Left kidney (tissue), 2 donors: ENCODE measurements around the gene KCTD5. TPM values are rescaled to one million over a fixed set of nuclear protein-coding genes. Genes with fewer than 3 reads are reported as not detected.
"Not testable (repeated sequence)": the region's sequence is repeated elsewhere in the genome, so short reads cannot be mapped to it uniquely, and the experiment has no call there.

ENCODE experiments used
- DNase-seq: peaks from one replicate; pipeline ENCODE4 v3.0.0-alpha.2; 2013
- polyA plus RNA-seq: library from polyadenylated mRNA; unstranded; fragments of 120-200 nt; gene quantifications from one replicate; pipeline ENCODE4 v1.2.1, GENCODE V29; 2013; ENCODE audit not compliant: insufficient read length

KCTD5 gene
- polyA plus RNA-seq, 1 donor, result 22.2 TPM

DNA sequence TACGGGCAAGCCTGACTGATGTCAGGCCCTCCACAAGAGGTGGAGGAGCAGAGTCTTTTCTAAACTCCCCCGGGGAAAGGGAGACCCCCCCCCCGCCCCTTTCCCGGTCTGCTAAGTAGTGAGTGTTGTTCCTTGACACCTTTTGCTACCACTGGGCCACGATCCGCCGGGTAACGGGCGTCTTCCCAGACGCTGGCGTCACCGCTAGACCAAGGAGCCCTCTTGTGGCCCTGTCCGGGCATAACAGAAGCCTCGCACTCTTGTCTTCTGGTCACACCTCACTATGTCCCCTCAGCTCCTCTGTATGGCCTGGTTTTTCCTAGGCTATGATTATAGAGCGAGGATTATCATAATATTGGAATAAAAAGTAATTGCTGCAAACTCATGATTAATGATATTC lies 12.3 kb upstream of the KCTD5 start:
- not testable (repeated sequence) for DNase-seq

DNA sequence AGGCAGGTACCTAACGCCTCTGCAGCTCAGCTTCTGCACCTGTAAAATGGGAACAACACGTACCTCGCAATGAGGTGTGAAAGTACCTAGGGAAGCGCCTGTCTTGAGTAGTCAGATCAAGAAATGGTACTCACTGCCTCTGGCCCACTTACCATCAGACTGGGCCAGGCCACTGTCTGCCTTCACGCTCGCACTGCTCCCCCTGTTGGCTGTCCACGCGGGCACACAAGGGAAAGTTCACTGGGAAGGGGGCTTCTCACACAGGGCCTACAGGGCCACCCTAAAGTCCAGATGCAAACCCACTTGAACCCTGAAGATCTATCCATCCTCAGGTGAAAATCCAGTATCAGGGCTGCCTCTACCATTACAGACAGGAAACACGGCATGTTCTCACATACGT lies 11.1 kb upstream of the KCTD5 start:
- not testable (repeated sequence) for DNase-seq

DNA sequence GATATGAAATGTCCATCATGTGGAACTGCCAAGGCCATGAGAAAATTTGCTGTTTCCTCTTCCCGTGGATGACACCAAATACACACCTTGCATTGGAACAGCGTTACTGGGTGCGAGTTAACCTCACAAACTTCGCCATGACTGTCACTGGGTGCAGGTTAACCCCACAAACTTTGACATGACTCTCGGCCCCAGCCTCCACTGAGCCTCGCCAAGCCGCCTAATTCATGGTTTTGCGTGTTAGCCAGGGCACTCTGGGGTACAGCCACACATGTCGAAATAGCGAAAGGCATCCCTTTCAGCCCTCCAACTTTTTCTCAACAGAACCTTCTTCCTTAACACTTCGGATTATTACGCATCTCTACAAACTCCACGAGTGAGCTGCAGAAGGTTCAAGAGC lies 10.6 kb upstream of the KCTD5 start:
- DNase-seq, result no peak

DNA sequence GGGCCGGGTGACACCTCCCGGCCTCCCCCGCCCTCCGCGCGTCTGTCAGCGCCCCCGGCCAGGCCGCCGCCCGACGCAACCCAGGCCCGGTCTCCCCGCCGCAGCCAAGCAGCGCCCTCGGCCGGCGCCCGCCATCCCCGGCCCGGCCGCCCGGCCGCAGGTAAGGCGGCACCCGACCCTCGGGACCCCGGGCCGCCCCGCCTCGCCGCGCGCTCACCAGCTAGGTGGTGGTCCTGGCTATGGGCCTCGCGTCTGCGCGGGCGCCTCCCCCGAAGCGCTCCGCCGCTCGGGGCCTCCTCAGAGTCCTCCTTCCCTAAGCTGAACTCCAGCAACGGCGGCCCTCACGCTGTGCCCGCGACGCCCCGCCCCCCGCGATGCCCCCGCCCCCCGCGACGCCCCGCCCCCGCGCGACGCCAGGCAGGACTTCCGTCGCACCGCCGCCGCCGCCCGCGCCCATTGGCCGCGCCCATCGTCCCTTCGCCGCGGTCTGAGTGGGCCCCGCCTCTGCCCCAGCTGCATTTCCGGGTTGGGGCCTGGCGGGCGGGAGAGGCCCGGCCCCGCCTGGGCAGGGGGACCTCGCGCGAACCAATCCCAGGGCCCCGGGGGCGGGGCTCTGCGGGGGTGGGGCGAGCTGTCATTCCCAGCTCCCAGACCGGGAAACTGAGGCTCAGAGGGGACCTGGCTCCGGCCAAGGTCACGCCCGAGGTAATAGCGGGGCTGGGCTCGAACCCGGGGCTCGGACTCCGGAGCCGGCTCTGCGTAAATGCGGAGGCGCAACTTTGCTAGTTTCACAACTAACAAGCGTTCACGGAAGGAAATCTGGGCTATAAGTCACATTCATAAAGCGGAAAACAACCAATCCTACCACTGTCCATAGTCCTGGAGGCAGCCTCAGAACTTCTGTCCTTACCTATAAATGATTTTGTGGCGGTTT lies 9.0 kb upstream of the KCTD5 start:
- peak; percentile 91 for DNase-seq

DNA sequence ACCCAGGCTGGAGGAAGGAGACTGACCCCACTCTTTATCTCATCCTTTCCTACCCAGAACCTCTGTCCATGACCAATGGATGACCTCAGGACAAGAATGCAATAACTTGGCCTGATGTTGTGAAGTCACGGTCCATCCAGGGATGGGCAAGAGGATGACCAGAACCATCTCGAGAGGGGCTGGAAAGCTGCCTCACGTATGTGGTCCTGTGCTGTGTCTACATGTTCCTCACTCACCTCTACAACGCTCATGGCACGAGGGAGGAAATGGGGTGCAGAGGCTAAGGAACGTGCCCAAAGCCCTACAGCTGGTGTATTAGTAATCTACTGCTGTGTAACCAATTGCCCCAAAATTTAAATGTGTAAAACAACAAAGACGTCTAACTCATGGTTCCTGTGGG lies 7.3 kb upstream of the KCTD5 start:
- no peak for DNase-seq

DNA sequence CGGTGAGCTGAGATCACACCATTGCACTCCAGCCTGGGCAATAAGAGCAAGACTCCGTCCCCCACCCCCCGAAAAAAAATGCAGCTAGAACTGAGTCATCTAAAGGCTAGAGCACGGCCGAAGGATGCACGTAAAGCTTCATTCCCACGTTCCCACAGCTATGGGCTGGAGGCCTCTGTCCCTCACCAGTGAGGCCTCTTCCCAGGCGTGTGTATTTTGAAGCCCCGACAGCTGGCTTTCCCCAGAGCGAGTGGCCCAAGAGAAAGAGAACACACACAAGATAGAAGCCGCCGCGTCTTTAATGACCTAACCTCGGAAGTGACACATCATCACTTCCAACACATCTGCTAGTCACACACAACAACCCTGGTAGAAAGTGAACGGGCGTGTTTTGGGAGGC lies 6.6 kb upstream of the KCTD5 start:
- DNase-seq, result no peak

DNA sequence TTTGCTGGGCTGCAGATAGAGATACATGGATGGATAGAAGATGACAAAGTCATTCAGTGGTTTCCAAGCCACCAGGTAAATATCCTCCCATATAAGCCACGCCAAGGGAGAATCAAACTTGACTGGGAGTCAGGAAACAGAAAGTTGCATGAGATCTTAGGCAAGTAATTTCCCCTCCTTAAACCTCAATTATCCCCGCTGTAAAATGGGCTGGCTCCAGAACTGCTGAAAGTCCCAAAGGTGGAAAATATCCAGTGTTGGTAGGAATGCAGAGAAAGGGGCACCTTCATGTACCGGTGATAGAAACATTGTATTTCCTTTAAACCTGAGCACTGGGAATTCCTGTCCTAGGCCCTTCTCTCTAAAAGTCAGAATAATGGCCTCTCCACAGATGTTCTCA lies 5.4 kb upstream of the KCTD5 start:
- not testable (repeated sequence) for DNase-seq

DNA sequence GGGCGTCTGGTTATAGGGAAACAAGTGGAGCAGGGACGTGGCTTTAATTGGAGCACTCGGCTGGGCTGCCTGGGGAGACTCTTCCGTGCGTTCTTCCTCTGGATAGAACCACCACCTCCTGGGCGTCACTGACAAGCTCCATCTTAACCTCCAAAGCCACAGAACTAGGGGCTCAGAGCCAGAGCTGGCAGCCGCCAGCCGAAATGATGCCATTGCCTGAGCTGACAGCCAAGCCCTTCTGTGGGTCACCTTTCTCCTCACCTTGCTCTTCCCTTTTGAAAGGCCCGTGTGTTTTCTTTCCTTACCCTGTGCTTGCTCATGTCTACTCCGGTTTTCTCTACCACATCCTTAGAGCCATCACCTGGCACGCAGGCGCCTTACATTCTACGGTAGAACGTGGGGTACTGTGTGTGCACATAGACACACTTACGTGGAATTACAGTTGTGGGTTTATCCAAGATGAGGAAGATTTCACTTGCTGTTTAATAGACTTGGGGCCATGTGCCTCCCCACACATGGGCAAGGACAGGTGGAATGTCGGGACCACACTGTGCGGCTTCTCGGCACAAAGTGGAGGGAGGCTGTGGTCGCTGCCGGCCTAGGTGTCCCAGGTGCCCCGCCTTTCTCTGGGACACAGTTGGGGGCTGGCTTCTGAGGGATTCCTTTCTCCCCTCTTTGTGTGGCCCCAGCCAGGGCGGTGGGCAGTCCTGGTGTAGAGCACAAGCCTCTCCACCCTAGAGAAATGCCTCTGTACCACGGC lies 3.9 kb upstream of the KCTD5 start:
- DNase-seq, result not testable (repeated sequence)

DNA sequence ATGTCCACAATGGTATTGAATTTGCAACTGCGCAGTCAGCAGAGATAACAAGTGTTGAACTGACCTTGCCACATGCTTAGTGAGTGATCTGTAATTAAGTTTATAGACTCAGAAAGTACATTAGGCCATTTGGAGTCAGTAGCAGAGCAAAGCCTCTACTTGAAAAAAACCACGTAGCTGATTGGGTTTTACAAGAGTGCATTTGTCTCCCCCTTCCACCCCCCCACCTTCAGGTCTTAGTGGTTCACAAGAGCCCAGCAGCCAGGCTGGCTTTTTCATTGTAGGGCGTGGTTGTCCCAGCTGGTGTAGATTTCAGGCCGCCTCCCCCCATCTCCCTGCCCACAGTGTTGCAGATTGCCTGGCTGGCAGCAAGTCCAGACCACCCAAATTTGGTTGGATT lies 2.4 kb upstream of the KCTD5 start:
- not testable (repeated sequence) for DNase-seq

DNA sequence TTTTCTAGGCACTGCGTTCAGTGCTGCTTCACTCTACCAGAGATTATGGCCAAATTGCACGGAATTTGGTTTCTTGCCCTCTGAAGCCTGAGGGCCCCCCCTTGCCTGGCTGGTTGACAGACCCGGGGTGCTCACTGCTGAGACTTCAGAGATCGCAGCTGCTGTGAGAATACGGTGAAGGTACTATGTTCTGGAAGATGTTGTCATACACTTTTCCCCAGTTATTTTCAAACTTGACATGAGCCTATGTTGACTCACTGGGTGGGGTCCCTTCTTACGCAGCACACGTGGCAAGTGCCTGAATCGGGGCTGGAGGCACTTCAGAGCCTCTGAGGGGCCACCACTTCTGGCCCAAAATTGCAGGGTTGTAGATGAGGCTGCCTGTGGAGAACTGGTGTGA lies 2.0 kb upstream of the KCTD5 start:
- DNase-seq, result not testable (repeated sequence)

DNA sequence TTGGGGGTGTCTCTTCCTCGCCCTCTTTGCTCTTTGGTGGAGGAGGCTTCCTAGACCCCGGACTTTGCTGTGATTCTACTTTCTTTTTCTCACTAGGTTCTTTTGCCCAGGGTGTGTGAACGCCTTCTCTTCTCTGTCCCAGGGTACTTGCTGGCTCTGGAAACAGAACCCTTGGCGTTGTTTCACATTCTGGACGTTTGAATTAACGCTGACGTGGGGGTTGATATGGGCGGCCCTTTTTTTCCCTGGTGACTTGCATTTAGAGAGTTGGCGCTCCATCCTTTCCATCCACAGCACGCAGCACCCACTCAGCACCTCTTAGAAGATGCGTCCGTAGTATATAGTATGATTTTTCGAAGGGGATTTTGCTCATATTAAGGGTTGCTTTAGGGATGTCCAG lies 718 bp downstream of the KCTD5 start:
- not testable (repeated sequence) for DNase-seq

DNA sequence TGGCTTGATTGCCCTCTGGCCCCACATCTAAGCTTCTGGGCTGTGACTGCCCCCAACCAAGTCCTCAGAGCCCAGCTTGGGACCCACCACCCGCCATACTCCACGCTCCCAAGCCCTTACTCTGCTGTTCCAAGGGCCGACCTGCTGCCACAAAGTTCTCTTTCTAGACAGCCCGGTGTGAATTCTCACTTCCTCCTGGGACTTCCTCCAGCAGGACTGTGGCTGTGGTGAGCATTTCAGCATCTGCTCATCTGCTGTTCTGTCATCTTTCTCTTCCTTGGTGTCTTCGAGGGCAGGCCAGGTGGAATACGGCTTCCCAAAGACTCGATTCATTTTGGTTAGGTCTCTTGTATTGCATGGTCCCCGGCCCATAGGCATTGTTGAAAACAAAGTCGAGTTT lies 3.8 kb downstream of the KCTD5 start:
- DNase-seq, result not testable (repeated sequence)

DNA sequence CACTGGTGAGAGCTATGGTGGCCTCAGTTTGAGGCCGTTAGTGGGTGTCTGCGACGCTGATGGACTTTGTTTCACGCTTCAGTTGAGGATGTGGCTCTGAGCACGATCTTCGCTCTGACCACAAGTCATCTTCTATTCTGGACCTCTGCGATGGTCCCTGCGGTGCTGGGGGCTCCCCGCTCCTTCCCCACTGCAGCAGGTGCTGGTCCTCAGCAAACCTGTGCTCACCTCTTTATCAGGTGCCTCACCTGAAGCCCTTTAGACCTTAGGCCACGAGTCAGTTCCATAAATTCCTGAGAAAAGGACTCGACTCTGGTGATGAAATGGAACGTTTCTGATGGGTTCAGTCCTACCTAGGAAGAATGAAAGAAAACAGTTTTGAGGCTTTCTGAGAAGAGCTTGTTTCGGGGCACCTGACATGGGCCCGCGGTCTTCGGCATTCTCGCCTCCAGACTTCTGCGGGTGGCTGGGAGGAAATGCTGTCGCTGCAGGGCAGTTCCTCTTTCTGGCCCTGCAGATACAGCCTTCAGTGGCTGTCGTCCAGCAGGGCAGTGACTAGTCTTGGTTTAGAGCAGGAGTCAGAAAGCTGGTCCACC lies 4.7 kb downstream of the KCTD5 start:
- no peak for DNase-seq

DNA sequence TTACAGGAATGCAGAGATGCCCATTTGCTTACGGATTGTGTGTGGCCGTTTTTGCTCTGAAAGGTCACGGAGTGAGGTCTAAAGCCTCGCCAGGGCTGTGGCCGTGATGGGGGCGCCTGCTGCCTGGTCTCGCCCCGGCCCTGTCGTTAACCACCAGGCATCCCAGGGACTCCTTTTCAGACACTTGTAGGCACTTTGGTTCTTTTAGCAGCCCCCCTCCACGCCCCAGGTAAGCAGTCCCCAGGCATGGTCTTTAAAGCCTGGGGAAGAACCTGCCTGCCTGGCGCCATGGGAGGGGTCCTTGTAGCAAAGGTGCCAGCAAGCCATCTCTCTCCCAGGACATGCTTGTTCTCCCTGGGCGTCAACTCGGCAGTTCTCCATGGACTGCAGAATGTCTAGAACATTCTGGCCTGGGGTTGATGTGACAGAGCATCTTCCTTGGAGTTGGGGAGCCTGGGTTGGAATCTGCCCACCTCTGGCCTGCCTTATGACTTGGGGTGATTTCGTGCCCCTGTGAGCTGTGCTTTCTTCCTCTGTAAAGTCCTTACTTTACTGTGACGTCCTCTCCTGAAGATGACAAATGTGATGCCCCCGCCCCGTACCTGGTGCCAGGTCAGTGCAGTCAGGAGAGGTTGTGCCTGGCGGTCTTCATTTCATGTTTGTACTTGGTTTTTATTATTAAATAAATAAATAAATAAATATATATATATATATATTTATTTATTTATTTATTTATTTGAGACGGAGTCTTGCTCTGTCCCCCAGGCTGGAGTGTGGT lies 5.4 kb downstream of the KCTD5 start:
- no peak for DNase-seq

DNA sequence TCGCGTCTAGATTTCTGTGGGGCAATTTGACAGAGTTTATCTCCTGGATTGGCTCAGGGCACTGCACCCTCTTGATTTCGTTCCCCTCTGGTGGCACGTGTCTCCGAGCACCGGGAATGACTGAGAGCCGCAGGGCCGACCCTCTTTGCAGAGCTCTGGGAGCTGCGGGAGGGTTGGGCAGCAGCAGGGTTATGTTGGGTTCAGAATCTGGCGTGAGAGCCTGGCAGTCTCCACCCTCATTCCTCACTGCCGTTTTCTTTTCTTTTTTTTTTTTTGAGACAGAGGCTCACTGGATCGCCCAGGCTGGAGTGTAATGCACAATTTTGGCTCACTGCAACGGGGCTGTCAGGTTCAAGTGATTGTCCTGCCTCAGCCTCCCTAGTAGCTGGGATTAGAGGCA lies 7.1 kb downstream of the KCTD5 start:
- DNase-seq, result not testable (repeated sequence)

DNA sequence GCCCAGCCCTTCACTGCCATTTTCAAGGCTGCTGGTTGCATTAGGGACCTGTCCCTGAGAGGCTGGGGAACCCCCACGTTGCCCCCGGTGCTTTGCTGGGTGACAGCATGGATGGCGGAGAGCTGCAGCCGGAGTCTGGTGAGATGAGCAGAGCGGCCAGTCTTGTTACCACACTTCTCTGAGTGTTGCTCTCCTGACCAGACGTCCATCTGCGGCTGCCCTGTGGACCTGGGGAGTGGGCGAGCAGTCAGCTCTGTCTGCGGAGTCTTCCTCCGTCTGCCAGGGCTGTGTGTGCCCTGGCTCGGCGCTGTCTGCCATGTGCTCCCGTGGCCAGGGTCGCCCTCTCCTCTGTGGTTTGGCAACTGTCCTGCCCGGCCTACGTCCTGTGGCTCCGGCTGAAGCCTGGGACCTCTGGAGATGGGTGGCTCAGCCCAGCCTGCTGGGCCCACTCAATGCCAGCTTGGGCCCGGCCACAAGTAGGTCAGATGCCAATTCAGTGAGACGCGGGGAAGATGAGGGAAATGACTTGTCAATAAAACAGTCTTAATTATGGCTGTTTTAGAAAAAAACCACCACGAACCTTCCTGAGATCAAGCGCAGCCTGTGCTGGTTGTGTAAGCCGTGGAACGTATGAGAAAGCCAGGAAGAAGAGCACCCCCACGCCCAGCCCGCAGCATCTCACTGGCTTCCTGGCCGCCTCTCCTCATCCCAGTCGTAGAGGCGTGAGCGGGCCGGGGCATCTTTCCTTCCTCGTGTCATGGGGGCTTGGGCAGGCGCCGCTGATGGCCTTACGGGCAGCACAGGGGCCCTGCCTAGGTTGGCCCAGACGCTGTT lies 7.9 kb downstream of the KCTD5 start:
- DNase-seq, result no peak

DNA sequence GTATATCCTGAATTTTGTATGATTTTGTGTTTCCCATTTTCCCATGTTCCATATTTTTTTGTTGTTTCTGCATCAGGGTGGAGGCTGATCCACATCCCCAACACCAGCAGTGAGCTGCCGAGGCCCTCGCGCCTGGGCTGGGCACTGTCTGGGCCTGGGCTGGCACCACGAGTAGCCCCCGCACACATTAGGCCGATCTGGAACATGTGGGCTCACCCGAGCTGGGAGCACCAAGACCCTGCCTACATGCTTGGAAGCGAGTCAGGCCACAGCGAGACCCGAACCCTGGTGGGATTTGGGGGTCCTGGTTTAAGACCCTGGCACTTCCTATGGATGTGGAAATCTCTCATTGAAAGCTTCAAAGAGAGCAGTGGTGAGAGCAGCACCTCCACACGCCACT lies 8.5 kb downstream of the KCTD5 start:
- no peak for DNase-seq

DNA sequence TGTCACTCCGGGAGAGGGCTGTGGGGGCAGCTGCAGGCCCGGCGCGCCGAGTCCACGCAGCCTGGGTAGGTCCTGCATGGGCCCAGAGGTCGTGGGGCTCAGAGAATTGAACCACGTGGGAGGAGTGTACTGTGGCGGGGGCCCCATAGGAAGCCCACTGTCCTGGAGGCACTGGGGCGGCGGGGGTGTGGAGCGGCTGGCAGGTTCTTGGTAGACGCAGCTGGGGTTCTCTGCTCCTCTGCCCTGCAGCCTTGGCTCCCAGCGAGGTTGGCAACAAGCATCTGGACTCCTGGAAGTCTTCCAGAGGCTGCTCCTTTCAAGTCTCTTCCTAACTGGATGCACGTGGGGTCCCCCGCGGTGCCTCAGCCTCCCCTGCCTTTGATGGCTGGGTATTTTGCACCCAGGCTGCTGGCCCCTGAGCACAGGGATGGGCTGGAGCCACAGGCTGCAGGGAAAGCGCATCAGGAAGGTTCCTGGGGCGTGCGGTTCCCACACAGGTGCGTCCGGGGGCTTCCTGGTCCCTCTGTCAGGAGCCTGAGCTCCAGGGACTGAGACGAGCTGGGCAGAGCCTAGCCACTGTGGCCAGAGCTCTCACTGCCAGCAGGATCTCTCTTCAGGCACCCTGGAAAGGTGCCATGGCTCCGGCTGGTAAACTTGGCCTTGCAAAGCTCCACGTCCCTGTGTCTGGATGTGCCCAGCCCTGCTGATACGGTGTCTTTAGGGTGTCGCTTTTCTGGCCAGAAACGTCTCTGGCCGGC lies 9.3 kb downstream of the KCTD5 start:
- DNase-seq, result no peak

DNA sequence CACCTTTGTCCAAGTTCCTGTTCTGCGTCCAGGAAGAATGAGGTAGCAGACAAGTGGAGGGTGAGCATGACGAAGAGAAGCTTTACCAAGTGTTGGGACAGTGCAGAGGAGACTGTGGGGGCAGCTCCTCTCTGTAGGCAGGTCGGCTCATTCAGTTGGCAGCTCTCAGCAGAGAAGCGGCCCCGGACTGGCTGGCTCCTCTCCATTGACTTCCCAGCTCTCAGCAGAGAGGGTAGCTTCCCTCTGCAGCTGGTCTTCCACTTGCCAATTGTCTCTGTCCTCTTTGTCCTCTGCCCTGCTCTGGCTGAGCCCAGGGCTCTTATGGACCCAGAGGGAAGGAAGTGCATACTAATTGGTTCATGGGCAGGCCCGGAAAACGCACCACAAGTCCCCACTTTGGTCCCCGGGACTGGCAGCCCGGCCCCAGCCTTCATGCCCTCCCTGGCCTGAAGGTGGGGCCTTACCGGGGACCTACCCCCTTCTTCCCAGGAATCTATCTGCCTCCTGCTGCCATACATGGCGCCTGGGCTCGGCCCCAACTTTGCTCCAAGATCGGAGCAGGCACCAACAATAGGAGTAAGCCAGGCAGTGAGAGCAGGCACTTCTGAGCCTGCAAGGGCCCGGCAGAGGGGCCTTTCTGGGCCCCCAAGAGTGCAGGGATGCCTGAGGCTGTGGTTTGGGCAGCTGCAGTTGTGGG lies 10.1 kb downstream of the KCTD5 start:
- no peak for DNase-seq
